H1 (cell line): Measurements from ENCODE around the gene WDR5. TPM values are rescaled to one million over a fixed set of nuclear protein-coding genes. Genes with fewer than 3 reads are reported as not detected.

Experiments used
- CTCF ChIA-PET: fragments of 300-600 bp; sonication (Branson Sonifier 250); formaldehyde crosslinking; loops from one replicate; lab custom pipeline; 2021; ENCODE audit not compliant: partially characterized antibody; lab: Charles Lee
- POLR2A ChIA-PET: fragments of 300-600 bp; sonication (Branson Sonifier 250); formaldehyde crosslinking; loops from one replicate; lab custom pipeline; 2021; ENCODE audit warnings: inconsistent platforms; ENCODE audit not compliant: partially characterized antibody; lab: Charles Lee
- DNase-seq, 2 experiments: peaks; one replicate each; pipeline versions ENCODE4 v3.0.0 to v3.0.0-alpha.2; 2010 to 2022; ENCODE audit warnings: low spot score in 2 of 2, low read depth in 1 of 2, mixed read lengths in 1 of 2
- FAIRE-seq: peaks from 2 replicates; lab custom pipeline; 2011; peaks lifted over from hg19 to GRCh38; lab: Jason Lieb, UNC
- H2AFZ ChIP-seq: 2 replicates; pipeline ENCODE4 v1.8.1; 2012; ENCODE audit warnings: low read length, inconsistent platforms
- H2AK5ac ChIP-seq: 2 replicates; pipeline ENCODE4 v1.6.1; 2013; ENCODE audit warnings: low read depth, low read length
- H2BK120ac ChIP-seq: replicated peaks from 2 replicates; pipeline ENCODE3; 2013; ENCODE audit warnings: low read depth, low read length, inconsistent platforms
- H2BK12ac ChIP-seq: 2 replicates; pipeline ENCODE4 v1.6.1; 2013; ENCODE audit warnings: low read depth, low read length
- H2BK15ac ChIP-seq: 2 replicates; pipeline ENCODE4 v1.6.1; 2013; ENCODE audit warnings: low read length
- H2BK20ac ChIP-seq: 2 replicates; pipeline ENCODE4 v1.6.1; 2013; ENCODE audit warnings: low read length
- H2BK5ac ChIP-seq: 2 replicates; pipeline ENCODE4 v1.6.1; 2013; ENCODE audit warnings: low read depth, low read length
- H3K14ac ChIP-seq: 2 replicates; pipeline ENCODE4 v1.6.1; 2013; ENCODE audit warnings: inconsistent platforms; ENCODE audit not compliant: insufficient read length
- H3K18ac ChIP-seq: 2 replicates; pipeline ENCODE4 v1.6.1; 2013; ENCODE audit warnings: low read length; ENCODE audit errors: extremely low read depth
- H3K23ac ChIP-seq: 2 replicates; pipeline ENCODE4 v1.6.1; 2013; ENCODE audit warnings: inconsistent platforms; ENCODE audit not compliant: insufficient read length
- H3K23me2 ChIP-seq: 2 replicates; pipeline ENCODE4 v1.6.1; 2013; ENCODE audit warnings: low read depth, low read length
- H3K27ac ChIP-seq: 2 replicates; pipeline ENCODE4 v1.6.1; 2011; ENCODE audit warnings: low read depth, low read length, inconsistent platforms
- H3K27me3 ChIP-seq, 4 experiments: replicated peaks in 1 of 4; 1 replicate in 1 of 4; 2 replicates in 3 of 4; pipeline versions ENCODE4 v1.6.1 to v1.8.1; 2011 to 2013; ENCODE audit warnings: low read length in 3 of 4, mild to moderate bottlenecking in 3 of 4, inconsistent platforms in 2 of 4, mixed read lengths in 2 of 4, moderate library complexity in 1 of 4; ENCODE audit not compliant: control insufficient read depth in 3 of 4, insufficient read depth in 3 of 4; ENCODE audit errors: extremely low read depth in 1 of 4
- H3K36me3 ChIP-seq, 4 experiments: 2 replicates each; pipeline versions ENCODE4 v1.6.1 to v1.8.1; 2011 to 2013; ENCODE audit warnings: mild to moderate bottlenecking in 4 of 4, low read length in 3 of 4, moderate library complexity in 2 of 4, control low read depth in 1 of 4, inconsistent platforms in 1 of 4; ENCODE audit not compliant: insufficient read depth in 4 of 4, control insufficient read depth in 2 of 4
- H3K4ac ChIP-seq: replicated peaks from 2 replicates; pipeline ENCODE3; 2013; ENCODE audit warnings: low read length, low read depth, mixed read lengths, inconsistent platforms; ENCODE audit not compliant: insufficient read length
- H3K4me1 ChIP-seq, 4 experiments: replicated peaks in 1 of 4; 1 replicate in 1 of 4; 2 replicates in 3 of 4; pipeline versions ENCODE4 v1.6.1 to v1.8.1; 2011 to 2013; ENCODE audit warnings: low read length in 3 of 4, inconsistent platforms in 2 of 4, mixed read lengths in 1 of 4; ENCODE audit not compliant: insufficient read depth in 4 of 4, control insufficient read depth in 3 of 4
- H3K4me2 ChIP-seq, 2 experiments: 2 replicates each; pipeline versions ENCODE4 v1.6.1 to v1.8.1; 2011 to 2013; ENCODE audit warnings: low read depth in 2 of 2, low read length in 2 of 2, control low read depth in 1 of 2, inconsistent platforms in 1 of 2, mild to moderate bottlenecking in 1 of 2; ENCODE audit not compliant: insufficient read depth in 1 of 2
- H3K4me3 ChIP-seq, 4 experiments: fragments of 200-600, 300-600 bp in 1 of 4; sonication (generic), shearing (Covaris generic), sonication (Bioruptor Twin) in 1 of 4; 2 replicates each; pipeline versions ENCODE4 v1.5.1 to v1.8.1; 2011 to 2016; ENCODE audit warnings: low read length in 4 of 4, low read depth in 3 of 4, control low read depth in 2 of 4, inconsistent platforms in 2 of 4, mild to moderate bottlenecking in 2 of 4, mixed read lengths in 1 of 4, moderate library complexity in 1 of 4; ENCODE audit not compliant: insufficient read depth in 2 of 4; ENCODE audit errors: extremely low read depth in 1 of 4
- H3K56ac ChIP-seq: replicated peaks from 2 replicates; pipeline ENCODE3; 2013; ENCODE audit warnings: low read depth, mild to moderate bottlenecking, mixed read lengths, low read length, inconsistent platforms; ENCODE audit not compliant: insufficient read length
- H3K79me1 ChIP-seq: 2 replicates; pipeline ENCODE4 v1.6.1; 2013; ENCODE audit warnings: low read depth, low read length, control low read depth
- H3K79me2 ChIP-seq, 2 experiments: 2 replicates each; pipeline versions ENCODE4 v1.6.1 to v1.8.1; 2012 to 2013; ENCODE audit warnings: low read length in 2 of 2, mild to moderate bottlenecking in 2 of 2, inconsistent platforms in 1 of 2; ENCODE audit not compliant: insufficient read depth in 2 of 2, control insufficient read depth in 1 of 2
- H3K9ac ChIP-seq, 4 experiments: replicated peaks in 1 of 4; 1 replicate in 1 of 4; 2 replicates in 3 of 4; pipeline versions ENCODE4 v1.6.1 to v1.8.1; 2011 to 2013; ENCODE audit warnings: low read depth in 3 of 4, low read length in 3 of 4, control low read depth in 2 of 4, mild to moderate bottlenecking in 2 of 4, moderate library complexity in 2 of 4, inconsistent platforms in 1 of 4; ENCODE audit errors: extremely low read depth in 1 of 4
- H3K9me3 ChIP-seq, 2 experiments: 2 replicates each; pipeline versions ENCODE4 v1.6.1 to v1.8.1; 2012 to 2013; ENCODE audit warnings: mild to moderate bottlenecking in 2 of 2, moderate library complexity in 2 of 2, control low read depth in 1 of 2, inconsistent platforms in 1 of 2, low read depth in 1 of 2, low read length in 1 of 2, mixed read lengths in 1 of 2; ENCODE audit not compliant: insufficient read depth in 2 of 2
- H4K20me1 ChIP-seq, 2 experiments: replicated peaks in 1 of 2; 2 replicates each; pipeline versions ENCODE3 to v1.8.1; 2011 to 2013; ENCODE audit warnings: inconsistent platforms in 2 of 2, low read length in 2 of 2, mild to moderate bottlenecking in 1 of 2; ENCODE audit not compliant: insufficient read depth in 2 of 2, control insufficient read depth in 1 of 2
- H4K5ac ChIP-seq: 2 replicates; pipeline ENCODE4 v1.6.1; 2013; ENCODE audit warnings: low read length, low read depth, mixed read lengths, inconsistent platforms; ENCODE audit not compliant: insufficient read length
- H4K8ac ChIP-seq: 2 replicates; pipeline ENCODE4 v1.8.0; 2013; ENCODE audit warnings: mild to moderate bottlenecking, moderate library complexity, low read length, inconsistent platforms; ENCODE audit not compliant: insufficient read depth; ENCODE audit errors: extremely low read depth
- H4K91ac ChIP-seq: replicated peaks from 2 replicates; pipeline ENCODE3; 2013; ENCODE audit warnings: low read length, mixed read lengths, inconsistent platforms; ENCODE audit not compliant: insufficient read length
- ATF2 ChIP-seq: IDR thresholded peaks from 2 replicates; pipeline ENCODE4 v1.6.1; 2012; ENCODE audit warnings: low read length, inconsistent platforms
- CEBPB ChIP-seq: IDR thresholded peaks from 2 replicates; pipeline ENCODE4 v1.6.1; 2012; ENCODE audit warnings: low read depth, low read length
- CREB1 ChIP-seq: IDR thresholded peaks from 2 replicates; pipeline ENCODE4 v1.6.1; 2012; ENCODE audit warnings: inconsistent platforms
- MAFK ChIP-seq: IDR thresholded peaks from 2 replicates; pipeline ENCODE4 v1.6.1; 2012; ENCODE audit warnings: low read depth, mild to moderate bottlenecking, improper control_type of control experiment, low read length
- NANOG ChIP-seq: IDR thresholded peaks from 2 replicates; pipeline ENCODE4 v1.6.1; 2011; ENCODE audit warnings: low read length, low read depth, mild to moderate bottlenecking, inconsistent platforms; ENCODE audit not compliant: insufficient read depth, poor library complexity, severe bottlenecking
- RXRA ChIP-seq: IDR thresholded peaks from 2 replicates; pipeline ENCODE4 v1.6.1; 2011; ENCODE audit warnings: low read depth, mild to moderate bottlenecking, low read length, moderate library complexity; ENCODE audit not compliant: insufficient read depth
- SIN3A ChIP-seq, 2 experiments: IDR thresholded peaks in 1 of 2; conservative IDR thresholded peaks in 1 of 2; 2 replicates each; pipeline ENCODE4 v1.6.1; 2011 to 2012; ENCODE audit warnings: low read length in 2 of 2, improper control_type of control experiment in 1 of 2, low read depth in 1 of 2, mild to moderate bottlenecking in 1 of 2
- SIX5 ChIP-seq: IDR thresholded peaks from 2 replicates; pipeline ENCODE4 v1.6.1; 2011; ENCODE audit warnings: mild to moderate bottlenecking, low read depth, low read length
- SP1 ChIP-seq: IDR thresholded peaks from 2 replicates; pipeline ENCODE4 v1.6.1; 2011; ENCODE audit warnings: low read depth, low read length
- SUZ12 ChIP-seq: fragments of 200-600 bp; sonication (generic); IDR thresholded peaks from 2 replicates; pipeline ENCODE4 v1.6.1; 2012; ENCODE audit warnings: mild to moderate bottlenecking, inconsistent platforms, low read length, moderate library complexity, mixed read lengths
- TCF12 ChIP-seq: IDR thresholded peaks from 2 replicates; pipeline ENCODE4 v1.6.1; 2011; ENCODE audit warnings: low read depth, mild to moderate bottlenecking, low read length
- WGBS, 2 experiments: shearing (Covaris generic) in 1 of 2; methylation state at CpG; one replicate each; pipeline versions ENCODE4 v1.1.6 to v1.1.7; 2013 to 2015; ENCODE audit warnings: low lambda C conversion rate in 2 of 2, mixed read lengths in 2 of 2, inconsistent platforms in 1 of 2, low coverage in 1 of 2, missing lambda C conversion rate in 1 of 2; ENCODE audit not compliant: insufficient replicate concordance in 2 of 2, insufficient coverage in 1 of 2, insufficient read length in 1 of 2; ENCODE audit errors: extremely low coverage in 1 of 2, missing lambda C conversion rate in 1 of 2; 5-methylcytosine and 5-hydroxymethylcytosine counted together
- polyA plus RNA-seq, 7 experiments: library from polyadenylated mRNA; depleted of rRNA in 3 of 7; stranded (reverse) in 5 of 7; unstranded in 2 of 7; fragments of >200 nt in 5 of 7; fragments of 200-250 nt in 2 of 7; gene quantifications; 1 replicate in 5 of 7; 2 replicates in 1 of 7; 4 replicates in 1 of 7; pipeline versions ENCODE4 v1.2.1 to v1.2.3, GENCODE V29; 2011 to 2013; ENCODE audit warnings: missing spikeins in 2 of 7, mixed read lengths in 2 of 7
- total RNA-seq: library from RNA; stranded (reverse); fragmentation: NEBNext Ultra II Directional; extraction: Animal tissue kit (Norgen Biotek cat#: 25700); gene quantifications from 2 replicates; pipeline ENCODE4 v1.2.1, GENCODE V29; 2021

Gene WDR5
- total and polyA plus RNA-seq, 2 of the 8 experiments (the other 6 are each of a cell fraction or from before 2014, with no cell fraction given): 38.4 to 68.1 TPM

GRCh38 chr9:134125413-134126095, 10.3 kb upstream of the WDR5 start:
- H3K27me3 ChIP-seq: no peaks in the 10 kb centered on the region
- no peak overlapping the region for H4K5ac ChIP-seq
- no peak overlapping the region for H4K91ac ChIP-seq
- H2AK5ac ChIP-seq: peak overlapping the region; percentile 28; the same call in 1 of the 2 replicates
- no peak overlapping the region for H3K27ac ChIP-seq
- no peaks in the 10 kb centered on the region for H3K23me2 ChIP-seq
- H4K8ac ChIP-seq: no peak overlapping the region
- no peak overlapping the region for H3K14ac ChIP-seq
- POLR2A ChIA-PET: interaction anchor here (0.6 to 2.0 kb wide), 4 partner anchors 10 to 60 kb away, joined by 3 to 11 read pairs (median 3); partner anchors contain the start of gene WDR5
- H2BK120ac ChIP-seq: no peak overlapping the region
- H3K79me1 ChIP-seq: no peaks in the 10 kb centered on the region
- H3K4me3 ChIP-seq: no peak overlapping the region
- peak overlapping the region; percentile 61; the same call in 1 of the 2 replicates for H2BK15ac ChIP-seq
- no peak overlapping the region for H3K18ac ChIP-seq
- no peak overlapping the region for H3K56ac ChIP-seq
- no peak overlapping the region for H2BK5ac ChIP-seq
- no peak overlapping the region for H3K4ac ChIP-seq
- WGBS, 2 experiments: 84% methylated on average over 15 of the region's 16 CpGs; no CpG with 5 or more reads in 1 of the 2 experiments
- H3K36me3 ChIP-seq: no peaks in the 10 kb centered on the region
- H3K4me2 ChIP-seq: no peak overlapping the region
- no peak for DNase-seq
- no peak overlapping the region for H2BK20ac ChIP-seq
- no peak overlapping the region for H3K9ac ChIP-seq
- no peaks in the 10 kb centered on the region for H4K20me1 ChIP-seq
- FAIRE-seq: no peak
- no peaks in the 10 kb centered on the region for H3K79me2 ChIP-seq
- H3K4me1 ChIP-seq: 0 out of 7 replicates have a peak, but pooled peaks cover 0 to 3% (median 0%) of the 10 kb centered on the region in 4 experiments
- CTCF ChIA-PET: interaction anchor here (1.7 kb wide), 1 partner anchor 26 kb away, joined by 5 read pairs; no protein-coding TSS in a partner anchor
- H2BK12ac ChIP-seq: 0 out of 2 replicates have a peak overlapping the region, but pooled peaks have one; percentile 68
- no peaks in the 10 kb centered on the region for H3K9me3 ChIP-seq
- H3K23ac ChIP-seq: no peak overlapping the region
- H2AFZ ChIP-seq: no peak overlapping the region
- TF ChIP-seq RXRA (no peak), SUZ12 (no peak), CREB1 (no peak), ATF2 (no peak), MAFK (no peak), SIX5 (no peak), TCF12 (no peak), CEBPB (no peak), NANOG (no peak), SP1 (no peak), SIN3A (conservative IDR thresholded peaks at IDR 0.05 in 1 of 2, IDR thresholded peaks at IDR 0.05 in 1 of 2; ENCODE audit: low read depth in 1 of 2, low read length in 2 of 2) (no peak)
